Islet precursor cell (in vitro differentiated cells): ENCODE results near the gene PRPSAP2.
"Not testable (repeated sequence)": the region's sequence is repeated elsewhere in the genome, so short reads cannot be mapped to it uniquely, and the experiment has no call there.

ENCODE experiments used
- DNase-seq: peaks from one replicate; pipeline ENCODE4 v3.0.0-alpha.2; 2018

The PRPSAP2 gene

GRCh38 chr17:18891541-18891940 lies 33.6 kb downstream of the PRPSAP2 start:
- no peak for DNase-seq

GRCh38 chr17:18896146-18896545 lies 38.2 kb downstream of the PRPSAP2 start:
- no peak for DNase-seq

- DNase-seq = no peak
These were observed 39.0 kb downstream of the PRPSAP2 start for GRCh38 chr17:18896947-18897346.

GRCh38 chr17:18904482-18904881 lies 46.6 kb downstream of the PRPSAP2 start:
- no peak for DNase-seq

GRCh38 chr17:18905226-18905625 lies 47.3 kb downstream of the PRPSAP2 start:
- no peak for DNase-seq

GRCh38 chr17:18910326-18910725 lies 52.4 kb downstream of the PRPSAP2 start:
- DNase-seq = no peak

GRCh38 chr17:18910881-18911280 lies 53.0 kb downstream of the PRPSAP2 start:
- peak; percentile 94 for DNase-seq

- no peak for DNase-seq
These were observed 59.0 kb downstream of the PRPSAP2 start for GRCh38 chr17:18916816-18917500.

- no peak for DNase-seq
These were observed 59.6 kb downstream of the PRPSAP2 start for GRCh38 chr17:18917506-18918032.

- DNase-seq = no peak
These were observed 62.0 kb downstream of the PRPSAP2 start for GRCh38 chr17:18919963-18920362.

GRCh38 chr17:18920911-18921441 lies 63.0 kb downstream of the PRPSAP2 start:
- no peak for DNase-seq

GRCh38 chr17:18921485-18921884 lies 63.6 kb downstream of the PRPSAP2 start:
- DNase-seq = no peak

- no peak for DNase-seq
These were observed 64.1 kb downstream of the PRPSAP2 start for GRCh38 chr17:18921912-18922451.

- not testable (repeated sequence) for DNase-seq
These were observed 64.7 kb downstream of the PRPSAP2 start for GRCh38 chr17:18922596-18922995.

- DNase-seq = no peak
These were observed 67.3 kb downstream of the PRPSAP2 start for GRCh38 chr17:18925187-18925586.

GRCh38 chr17:18928628-18929125 lies 70.7 kb downstream of the PRPSAP2 start:
- no peak for DNase-seq

- DNase-seq = no peak
These were observed 74.6 kb downstream of the PRPSAP2 start for GRCh38 chr17:18932360-18933055.

- DNase-seq = no peak
These were observed 75.4 kb downstream of the PRPSAP2 start for GRCh38 chr17:18933102-18934058.

GRCh38 chr17:18937981-18938691 lies 80.2 kb downstream of the PRPSAP2 start:
- DNase-seq = no peak

- DNase-seq = no peak
These were observed 80.7 kb downstream of the PRPSAP2 start for GRCh38 chr17:18938692-18939023.

GRCh38 chr17:18944646-18945045 lies 86.7 kb downstream of the PRPSAP2 start:
- no peak for DNase-seq

- peak; percentile 98 for DNase-seq
These were observed 88.6 kb downstream of the PRPSAP2 start for GRCh38 chr17:18946536-18946935.
